ENCODE measurements around the gene NR2F1-AS1.

- TF ChIP-seq CTCF (IDR thresholded peaks at IDR 0.05 in 4 of 5, conservative IDR thresholded peaks at IDR 0.05 in 1 of 5) (no peak), POLR2A (IDR thresholded peaks at IDR 0.05) (no peak)
Observed at GRCh38 chr5:93433422-93433821, 147.6 kb downstream of the NR2F1-AS1 start.

Measured in gastrocnemius medialis (tissue), 4 donors.